Neuronal stem cell (in vitro differentiated cells): Measurements from ENCODE around the gene KPNA6.

Experiments used
- DNase-seq: peaks from one replicate; pipeline ENCODE4 v3.0.0-alpha.2; 2013; ENCODE audit warnings: low spot score
- H2AFZ ChIP-seq: one replicate; pipeline ENCODE4 v1.6.1; 2013; ENCODE audit warnings: mild to moderate bottlenecking, low read length, inconsistent platforms
- H2AK5ac ChIP-seq: 2 replicates; pipeline ENCODE4 v1.6.1; 2013; ENCODE audit warnings: low read depth, mild to moderate bottlenecking, inconsistent platforms, low read length, moderate library complexity, mixed read lengths
- H2BK120ac ChIP-seq: 2 replicates; pipeline ENCODE4 v1.6.1; 2013; ENCODE audit warnings: low read depth, mild to moderate bottlenecking, inconsistent platforms, low read length, moderate library complexity, mixed read lengths
- H2BK12ac ChIP-seq: one replicate; pipeline ENCODE4 v1.6.1; 2013; ENCODE audit warnings: low read length, inconsistent platforms
- H2BK15ac ChIP-seq: 2 replicates; pipeline ENCODE4 v1.6.1; 2013; ENCODE audit warnings: mild to moderate bottlenecking, low read length, inconsistent platforms, mixed read lengths
- H2BK5ac ChIP-seq: one replicate; pipeline ENCODE4 v1.6.1; 2013; ENCODE audit warnings: inconsistent platforms, mild to moderate bottlenecking, low read length, moderate library complexity
- H3K14ac ChIP-seq: one replicate; pipeline ENCODE4 v1.6.1; 2013; ENCODE audit warnings: low read length, inconsistent platforms
- H3K18ac ChIP-seq: 2 replicates; pipeline ENCODE4 v1.6.1; 2013; ENCODE audit warnings: low read length, inconsistent platforms
- H3K23ac ChIP-seq: 2 replicates; pipeline ENCODE4 v1.6.1; 2013; ENCODE audit warnings: low read depth, mild to moderate bottlenecking, mixed read lengths, low read length, inconsistent platforms; ENCODE audit not compliant: poor library complexity
- H3K27ac ChIP-seq: replicated peaks from 3 replicates; pipeline ENCODE4 v1.5.1; 2013; ENCODE audit warnings: low read length, inconsistent platforms
- H3K27me3 ChIP-seq, 3 experiments: 2 replicates each; pipeline ENCODE4 v1.6.1; 2013; ENCODE audit warnings: low read length in 3 of 3, mild to moderate bottlenecking in 2 of 3, inconsistent platforms in 1 of 3, low read depth in 1 of 3, mixed read lengths in 1 of 3, moderate library complexity in 1 of 3; ENCODE audit not compliant: control insufficient read depth in 3 of 3, insufficient read depth in 3 of 3
- H3K36me3 ChIP-seq, 2 donors: replicated peaks in 1 of 2; 2 replicates each; pipeline ENCODE4 v1.6.1; 2013; ENCODE audit warnings: low read length in 2 of 2; ENCODE audit not compliant: control insufficient read depth in 2 of 2, insufficient read depth in 2 of 2
- H3K4ac ChIP-seq: 2 replicates; pipeline ENCODE4 v1.6.1; 2013; ENCODE audit warnings: inconsistent platforms, mild to moderate bottlenecking, low read length, moderate library complexity
- H3K4me1 ChIP-seq, 2 donors: 1 replicate in 1 of 2; 2 replicates in 1 of 2; pipeline ENCODE4 v1.6.1; 2013; ENCODE audit warnings: low read length in 2 of 2, low read depth in 1 of 2; ENCODE audit not compliant: control insufficient read depth in 2 of 2, insufficient read depth in 1 of 2
- H3K4me2 ChIP-seq: one replicate; pipeline ENCODE4 v1.6.1; 2013; ENCODE audit warnings: mild to moderate bottlenecking, low read length, inconsistent platforms; ENCODE audit not compliant: insufficient read depth, poor library complexity, severe bottlenecking
- H3K4me3 ChIP-seq, 2 donors: 2 replicates each; pipeline ENCODE4 v1.5.1; 2013; ENCODE audit warnings: low read length in 2 of 2, mild to moderate bottlenecking in 2 of 2, inconsistent platforms in 1 of 2, moderate library complexity in 1 of 2
- H3K79me1 ChIP-seq: one replicate; pipeline ENCODE4 v1.6.1; 2013; ENCODE audit warnings: low read depth, mild to moderate bottlenecking, inconsistent platforms, low read length, moderate library complexity
- H3K9ac ChIP-seq: one replicate; pipeline ENCODE4 v1.6.1; 2013; ENCODE audit warnings: mild to moderate bottlenecking, low read depth, low read length, inconsistent platforms; ENCODE audit not compliant: poor library complexity
- H3K9me3 ChIP-seq, 2 donors: replicated peaks in 1 of 2; 2 replicates each; pipeline versions ENCODE3 to v1.6.1; 2013; ENCODE audit warnings: low read length in 2 of 2, mild to moderate bottlenecking in 2 of 2, inconsistent platforms in 1 of 2, low read depth in 1 of 2, mixed read lengths in 1 of 2, moderate library complexity in 1 of 2; ENCODE audit not compliant: control insufficient read depth in 2 of 2, insufficient read depth in 1 of 2
- H4K8ac ChIP-seq: one replicate; pipeline ENCODE4 v1.6.1; 2013; ENCODE audit warnings: low read depth, mild to moderate bottlenecking, inconsistent platforms, low read length, moderate library complexity
- H4K91ac ChIP-seq: one replicate; pipeline ENCODE4 v1.6.1; 2013; ENCODE audit warnings: low read length, low read depth, mild to moderate bottlenecking, inconsistent platforms; ENCODE audit not compliant: poor library complexity
- WGBS, 2 donors: extraction: QIAGEN DNeasy Blood & Tissue Kit; methylation state at CpG; one replicate each; pipeline ENCODE4 v1.1.7; 2013; ENCODE audit warnings: missing lambda C conversion rate in 2 of 2, mixed read lengths in 1 of 2; ENCODE audit not compliant: insufficient read length in 2 of 2, insufficient replicate concordance in 1 of 2; ENCODE audit errors: extremely low coverage in 2 of 2; 5-methylcytosine and 5-hydroxymethylcytosine counted together

Gene KPNA6

GRCh38 chr1:32215629-32216480, 108.0 kb downstream of the KPNA6 start:
- no peak overlapping the region for H3K4ac ChIP-seq
- DNase-seq, result no peak

GRCh38 chr1:32216566-32216965, 108.7 kb downstream of the KPNA6 start:
- H4K8ac ChIP-seq, result no peak overlapping the region
- H2AFZ ChIP-seq, result no peak overlapping the region
- no peak overlapping the region for H3K4me3 ChIP-seq
- no peak overlapping the region for H2BK5ac ChIP-seq
- H3K27ac ChIP-seq, result no peak overlapping the region
- no peak overlapping the region for H3K23ac ChIP-seq
- no peak overlapping the region for H2BK15ac ChIP-seq
- no peaks in the 10 kb centered on the region for H3K27me3 ChIP-seq
- no peak for DNase-seq
- H3K9ac ChIP-seq, result no peak overlapping the region
- no peak overlapping the region for H4K91ac ChIP-seq
- no peak overlapping the region for H2AK5ac ChIP-seq
- H3K79me1 ChIP-seq, result no peaks in the 10 kb centered on the region
- no peak overlapping the region for H3K4ac ChIP-seq
- H2BK120ac ChIP-seq, result no peak overlapping the region
- H3K4me1 ChIP-seq, result peaks cover 7 to 10% of the 10 kb centered on the region in 2 donors
- no peak overlapping the region for H3K4me2 ChIP-seq
- peaks cover 0 to 1% of the 10 kb centered on the region in 2 donors for H3K9me3 ChIP-seq
- no CpG with 5 or more reads among the region's 5 CpGs for WGBS, 2 donors
- no peak overlapping the region for H3K18ac ChIP-seq
- no peak overlapping the region for H3K14ac ChIP-seq
- peaks cover 22 to 50% of the 10 kb centered on the region in 2 donors for H3K36me3 ChIP-seq
- no peak overlapping the region for H2BK12ac ChIP-seq

More at GRCh38 chr1:32215629-32216480, 108.0 kb downstream of the KPNA6 start:
- Histone ChIP-seq H3K79me1 (no peaks in the 10 kb centered on the region), H2BK15ac (no peak overlapping the region), H3K36me3 (peaks cover 22 to 50% of the 10 kb centered on the region in 2 donors), H3K4me2 (no peak overlapping the region), H3K23ac (peak overlapping the region; percentile 18), H2BK5ac (no peak overlapping the region), H3K9me3 (peaks cover 0 to 1% of the 10 kb centered on the region in 2 donors), H3K18ac (no peak overlapping the region), H3K27ac (no peak overlapping the region), H3K14ac (no peak overlapping the region), H2AFZ (no peak overlapping the region), H3K9ac (no peak overlapping the region), H4K8ac (no peak overlapping the region), H3K27me3 (no peaks in the 10 kb centered on the region), H3K4me3 (no peak overlapping the region), H4K91ac (no peak overlapping the region), H2BK120ac (no peak overlapping the region), H2AK5ac (no peak overlapping the region), H2BK12ac (no peak overlapping the region), H3K4me1 (peaks cover 3% of the 10 kb centered on the region in 2 donors)
- whole genome bisulfite sequencing, 2 donors, result no CpG with 5 or more reads among the region's 10 CpGs

- WGBS, 2 donors, result no CpG with 5 or more reads among the region's 7 CpGs
- no peak overlapping the region for H2AFZ ChIP-seq
Observed at GRCh38 chr1:32219022-32219421, 111.2 kb downstream of the KPNA6 start.

GRCh38 chr1:32220746-32221580, 113.1 kb downstream of the KPNA6 start:
- Histone ChIP-seq H2BK15ac (no peak overlapping the region), H2AK5ac (no peak overlapping the region), H2AFZ (peak overlapping the region; percentile 98), H3K9me3 (no peaks in the 10 kb centered on the region), H2BK12ac (no peak overlapping the region), H4K91ac (no peak overlapping the region), H3K4ac (no peak overlapping the region), H4K8ac (no peak overlapping the region), H3K27ac (no peak overlapping the region), H3K4me3 (peak overlapping the region; percentile 84 to 97), H3K27me3 (no peaks in the 10 kb centered on the region), H3K18ac (no peak overlapping the region), H2BK120ac (no peak overlapping the region), H2BK5ac (no peak overlapping the region), H3K4me2 (peak overlapping the region; percentile 66), H3K79me1 (peaks cover 2% of the 10 kb centered on the region), H3K4me1 (peaks cover 10 to 15% of the 10 kb centered on the region in 2 donors), H3K23ac (no peak overlapping the region), H3K9ac (no peak overlapping the region), H3K36me3 (peaks cover 24 to 52% of the 10 kb centered on the region in 2 donors), H3K14ac (no peak overlapping the region)
- DNase-seq, result no peak
- WGBS, 2 donors, result no CpG with 5 or more reads among the region's 4 CpGs

More at GRCh38 chr1:32219022-32219421, 111.2 kb downstream of the KPNA6 start:
- no peak overlapping the region for H4K91ac ChIP-seq
- H2BK15ac ChIP-seq, result no peak overlapping the region
- no peak overlapping the region for H2AK5ac ChIP-seq
- H2BK5ac ChIP-seq, result no peak overlapping the region
- no peak overlapping the region for H2BK12ac ChIP-seq
- no peak overlapping the region for H3K18ac ChIP-seq
- no peak overlapping the region for H2BK120ac ChIP-seq
- H3K4me3 ChIP-seq, result no peak overlapping the region
- no peaks in the 10 kb centered on the region for H3K27me3 ChIP-seq
- H3K27ac ChIP-seq, result no peak overlapping the region
- H4K8ac ChIP-seq, result no peak overlapping the region
- H3K4me1 ChIP-seq, result peaks cover 10 to 15% of the 10 kb centered on the region in 2 donors
- peaks cover 28 to 54% of the 10 kb centered on the region in 2 donors for H3K36me3 ChIP-seq
- no peak overlapping the region for H3K4ac ChIP-seq
- H3K4me2 ChIP-seq, result no peak overlapping the region
- no peak overlapping the region for H3K23ac ChIP-seq
- no peak for DNase-seq
- peaks cover 0 to 1% of the 10 kb centered on the region in 2 donors for H3K9me3 ChIP-seq
- no peak overlapping the region for H3K9ac ChIP-seq
- H3K79me1 ChIP-seq, result peaks cover 2% of the 10 kb centered on the region
- no peak overlapping the region for H3K14ac ChIP-seq
